ENCODE data around the gene ZNF316. TPM values are rescaled to one million over a fixed set of nuclear protein-coding genes. Genes with fewer than 3 reads are reported as not detected.

Gene ZNF316
- total RNA-seq, 2 donors from 2014 or later: 54.4 to 64.6 TPM

DNA sequence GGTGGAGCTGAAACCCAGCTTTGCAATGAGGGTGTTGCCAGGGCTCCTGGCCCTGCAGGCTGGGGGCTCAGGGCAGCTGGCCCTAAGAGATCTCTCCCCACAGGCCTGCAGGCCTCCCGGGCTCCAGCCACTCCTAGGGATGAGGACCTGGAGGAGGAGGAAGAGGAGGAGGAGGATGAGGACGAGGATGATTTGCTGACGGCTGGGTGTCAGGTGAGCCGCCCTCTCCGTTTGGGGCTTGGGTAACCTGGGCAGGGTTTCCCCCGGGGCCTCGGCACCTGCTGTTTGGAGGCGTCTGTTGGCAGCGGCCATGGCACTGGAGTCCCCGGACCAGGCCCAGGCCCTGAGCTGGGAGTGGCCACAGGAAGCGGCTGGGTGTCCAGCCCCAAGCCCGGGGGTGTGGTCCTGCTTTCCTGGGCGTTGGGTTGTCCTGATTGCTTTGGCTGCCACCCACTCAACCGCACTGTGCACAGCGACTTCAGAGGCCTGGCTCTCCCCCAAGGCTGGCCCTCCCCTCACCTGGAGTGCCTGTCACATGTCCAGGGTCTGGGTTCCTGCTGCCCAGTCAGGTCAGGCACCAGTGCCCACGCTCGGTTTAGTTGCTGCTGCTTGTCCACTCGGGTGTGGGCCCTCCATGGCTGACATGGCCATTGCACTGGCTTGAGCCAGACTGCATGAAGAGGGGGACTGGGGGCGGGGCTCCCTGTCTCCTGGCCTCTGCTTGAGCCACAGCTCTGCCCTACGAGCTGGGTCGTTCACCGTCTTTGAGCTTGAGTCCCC lies 5.9 kb downstream of the ZNF316 start:
- Histone ChIP-seq H3K27me3 (replicated peaks; ENCODE audit: insufficient read depth) (no peaks in the 10 kb centered on the region), H3K4me3 (no peak overlapping the region), H3K36me3 (peaks cover 43% of the 10 kb centered on the region), H3K9me3 (no peaks in the 10 kb centered on the region), H3K27ac (no peak overlapping the region), H3K4me1 (ENCODE audit: control insufficient read depth in 1 of 2, low read depth in 2 of 2) (peaks cover 6 to 7% of the 10 kb centered on the region in 2 donors)
- no peak for DNase-seq (ENCODE audit: low spot score)
- TF ChIP-seq, protein P1, sequence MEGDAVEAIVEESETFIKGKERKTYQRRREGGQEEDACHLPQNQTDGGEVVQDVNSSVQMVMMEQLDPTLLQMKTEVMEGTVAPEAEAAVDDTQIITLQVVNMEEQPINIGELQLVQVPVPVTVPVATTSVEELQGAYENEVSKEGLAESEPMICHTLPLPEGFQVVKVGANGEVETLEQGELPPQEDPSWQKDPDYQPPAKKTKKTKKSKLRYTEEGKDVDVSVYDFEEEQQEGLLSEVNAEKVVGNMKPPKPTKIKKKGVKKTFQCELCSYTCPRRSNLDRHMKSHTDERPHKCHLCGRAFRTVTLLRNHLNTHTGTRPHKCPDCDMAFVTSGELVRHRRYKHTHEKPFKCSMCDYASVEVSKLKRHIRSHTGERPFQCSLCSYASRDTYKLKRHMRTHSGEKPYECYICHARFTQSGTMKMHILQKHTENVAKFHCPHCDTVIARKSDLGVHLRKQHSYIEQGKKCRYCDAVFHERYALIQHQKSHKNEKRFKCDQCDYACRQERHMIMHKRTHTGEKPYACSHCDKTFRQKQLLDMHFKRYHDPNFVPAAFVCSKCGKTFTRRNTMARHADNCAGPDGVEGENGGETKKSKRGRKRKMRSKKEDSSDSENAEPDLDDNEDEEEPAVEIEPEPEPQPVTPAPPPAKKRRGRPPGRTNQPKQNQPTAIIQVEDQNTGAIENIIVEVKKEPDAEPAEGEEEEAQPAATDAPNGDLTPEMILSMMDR (IDR thresholded peaks at IDR 0.05): no peak
- no peak for ATAC-seq (ENCODE audit: insufficient number of reproducible peaks, low FRiP score, low read depth)

- DNase-seq (ENCODE audit: low spot score) (no peak), ATAC-seq (ENCODE audit: insufficient number of reproducible peaks, low FRiP score, low read depth) (no peak)
- Histone ChIP-seq H3K4me3 (no peak overlapping the region), H3K27me3 (replicated peaks; ENCODE audit: insufficient read depth) (no peaks in the 10 kb centered on the region), H3K9me3 (no peaks in the 10 kb centered on the region), H3K27ac (no peak overlapping the region), H3K4me1 (ENCODE audit: control insufficient read depth in 1 of 2, low read depth in 2 of 2) (no peaks in the 10 kb centered on the region), H3K36me3 (peaks cover 43% of the 10 kb centered on the region)
- TF ChIP-seq, protein P1 (IDR thresholded peaks at IDR 0.05): no peak
These were observed 7.0 kb downstream of the ZNF316 start for GRCh38 chr7:6643915-6644625.

DNA sequence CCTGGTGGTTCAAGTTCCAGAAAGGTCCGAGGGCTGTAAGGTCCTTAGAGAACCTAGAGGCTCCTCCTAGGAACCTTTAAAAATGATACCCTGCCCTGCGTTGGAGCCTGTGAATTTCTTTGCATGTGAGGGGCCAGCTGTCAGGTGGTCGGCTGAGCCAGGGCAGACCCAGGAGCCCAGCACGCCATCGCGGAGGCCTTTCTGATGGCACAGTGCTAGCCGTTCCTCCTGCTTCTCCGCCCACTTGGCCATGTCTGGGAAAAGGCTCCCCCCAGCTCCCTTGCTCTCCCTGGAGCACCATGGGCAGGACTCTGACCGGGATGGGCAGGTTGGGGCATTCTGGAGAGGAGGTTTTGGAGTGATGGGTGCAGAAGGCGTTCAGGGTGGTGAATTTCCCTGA lies 7.6 kb downstream of the ZNF316 start:
- no peak for DNase-seq (ENCODE audit: low spot score)
- Histone ChIP-seq H3K36me3 (peaks cover 47% of the 10 kb centered on the region), H3K27ac (no peak overlapping the region), H3K27me3 (replicated peaks; ENCODE audit: insufficient read depth) (no peaks in the 10 kb centered on the region), H3K9me3 (no peaks in the 10 kb centered on the region), H3K4me1 (ENCODE audit: control insufficient read depth in 1 of 2, low read depth in 2 of 2) (no peaks in the 10 kb centered on the region), H3K4me3 (no peak overlapping the region)
- TF ChIP-seq, protein P1 (IDR thresholded peaks at IDR 0.05): no peak
- no peak for ATAC-seq (ENCODE audit: insufficient number of reproducible peaks, low FRiP score, low read depth)

DNA sequence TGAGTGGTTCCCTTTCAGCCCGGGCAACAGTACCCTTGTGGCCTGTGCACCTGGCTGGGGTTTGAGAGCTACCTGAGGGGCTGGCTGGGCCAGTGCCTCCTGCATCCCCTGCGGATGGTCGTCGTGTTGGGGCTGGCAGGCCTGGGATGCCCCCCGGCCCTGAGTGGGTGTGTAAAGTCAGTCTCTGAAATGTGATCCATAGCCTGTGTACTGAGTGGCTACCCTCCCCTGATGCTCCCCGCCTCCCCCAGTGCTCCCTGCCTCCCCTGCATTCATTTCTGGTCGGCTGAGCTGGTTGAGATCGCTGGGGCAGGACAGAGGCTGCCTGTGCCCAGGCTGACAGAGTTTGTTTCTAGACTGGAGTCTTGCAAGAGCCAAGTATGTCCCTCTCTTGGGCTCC lies 9.3 kb downstream of the ZNF316 start:
- Histone ChIP-seq H3K9me3 (no peaks in the 10 kb centered on the region), H3K4me1 (ENCODE audit: control insufficient read depth in 1 of 2, low read depth in 2 of 2) (no peaks in the 10 kb centered on the region), H3K27ac (no peak overlapping the region), H3K4me3 (no peak overlapping the region), H3K36me3 (peaks cover 48% of the 10 kb centered on the region), H3K27me3 (replicated peaks; ENCODE audit: insufficient read depth) (no peaks in the 10 kb centered on the region)
- ATAC-seq (ENCODE audit: insufficient number of reproducible peaks, low FRiP score, low read depth) (no peak), DNase-seq (ENCODE audit: low spot score) (no peak)
- TF ChIP-seq, protein P1 (IDR thresholded peaks at IDR 0.05): no peak

- Histone ChIP-seq H3K27me3 (replicated peaks; ENCODE audit: insufficient read depth) (no peaks in the 10 kb centered on the region), H3K27ac (no peak overlapping the region), H3K9me3 (no peaks in the 10 kb centered on the region), H3K36me3 (peaks cover 49% of the 10 kb centered on the region), H3K4me3 (no peak overlapping the region), H3K4me1 (ENCODE audit: control insufficient read depth in 1 of 2, low read depth in 2 of 2) (no peaks in the 10 kb centered on the region)
- ATAC-seq (ENCODE audit: insufficient number of reproducible peaks, low FRiP score, low read depth): no peak
- DNase-seq (ENCODE audit: low spot score): no peak
- TF ChIP-seq, protein P1 (IDR thresholded peaks at IDR 0.05): no peak
These were observed 10.0 kb downstream of the ZNF316 start for GRCh38 chr7:6647080-6647479.

Measured in thoracic aorta (tissue), 2 donors.